HG03159 (cell line): Measurements from ENCODE around the gene N4BP2L2.
A peak's percentile ranks its signal among the peaks of the same experiment; 100 is the strongest.

Source experiments
- ATAC-seq: cut with Tn5 transposase; IDR thresholded peaks from one replicate; pipeline ENCODE4 v1.9.1; 2021; ENCODE audit warnings: mild to moderate bottlenecking, moderate library complexity; ENCODE audit not compliant: unreplicated experiment

Gene N4BP2L2

DNA sequence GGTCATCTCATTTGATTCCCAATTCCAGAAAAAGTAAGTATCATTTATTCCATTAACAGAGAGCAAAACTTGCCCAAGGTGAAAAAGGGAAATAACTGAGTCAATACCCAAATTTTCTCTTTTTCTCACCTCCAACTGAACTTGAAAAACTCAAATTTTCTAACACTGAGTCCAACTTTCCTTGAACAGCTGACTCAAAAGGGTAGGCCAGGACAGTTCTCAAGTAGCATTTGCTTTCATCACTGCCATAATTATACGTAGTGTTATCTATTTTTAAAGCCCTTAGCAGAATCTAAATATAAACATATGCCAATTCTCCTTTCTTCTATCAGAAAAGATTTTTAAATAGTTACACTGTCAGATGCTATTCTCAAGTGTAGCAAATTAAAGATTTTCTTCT, 3.5 kb downstream of the N4BP2L2 start:
- ATAC-seq = no peak

- peak; percentile 67 for ATAC-seq
Measured at GRCh38 chr13:32530841-32531253, 7.7 kb downstream of the N4BP2L2 start.

- ATAC-seq = no peak
Measured at GRCh38 chr13:32528358-32528757, 10.2 kb downstream of the N4BP2L2 start.

GRCh38 chr13:32527151-32527550, 11.4 kb downstream of the N4BP2L2 start:
- no peak for ATAC-seq

DNA sequence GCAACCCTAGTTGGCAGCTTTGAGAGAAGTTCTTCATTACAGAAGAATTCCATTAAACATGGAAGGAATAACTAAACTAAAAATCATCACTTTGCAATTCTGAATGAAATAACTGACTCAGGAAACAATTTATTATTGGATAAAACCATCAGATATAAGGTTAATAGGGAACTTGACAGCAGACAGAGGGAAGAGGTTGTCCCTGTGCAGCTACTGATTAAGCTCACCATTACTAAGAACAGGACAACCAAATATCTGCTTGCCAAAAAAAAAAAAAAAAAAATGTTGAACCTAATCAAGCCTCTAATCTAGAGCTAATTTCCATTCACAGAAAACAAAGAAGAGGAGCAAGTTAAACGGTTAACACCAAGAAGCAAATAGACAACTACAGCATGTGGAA, 12.8 kb downstream of the N4BP2L2 start:
- no peak for ATAC-seq

DNA sequence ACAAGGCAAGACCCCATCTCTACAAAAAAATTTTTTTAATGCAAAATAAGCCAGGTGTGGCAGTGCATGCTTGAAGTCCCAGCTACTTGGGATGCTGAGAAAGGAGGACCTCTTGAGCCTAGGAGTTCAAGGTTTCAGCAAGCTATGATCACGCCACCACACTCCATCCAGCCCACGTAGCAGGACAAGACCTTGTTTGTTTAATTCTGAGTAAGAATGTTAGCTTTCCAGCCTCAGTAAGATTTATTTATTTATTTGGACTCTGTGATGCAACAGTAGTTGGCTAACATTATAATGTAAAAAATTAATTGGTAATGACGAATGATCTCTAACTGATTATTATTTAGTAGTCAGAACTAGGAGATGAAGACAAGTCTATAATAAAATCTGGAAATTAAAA, 23.3 kb downstream of the N4BP2L2 start:
- ATAC-seq = no peak

GRCh38 chr13:32511482-32511881, 27.1 kb downstream of the N4BP2L2 start:
- no peak for ATAC-seq

GRCh38 chr13:32504876-32505275, 33.7 kb downstream of the N4BP2L2 start:
- no peak for ATAC-seq

DNA sequence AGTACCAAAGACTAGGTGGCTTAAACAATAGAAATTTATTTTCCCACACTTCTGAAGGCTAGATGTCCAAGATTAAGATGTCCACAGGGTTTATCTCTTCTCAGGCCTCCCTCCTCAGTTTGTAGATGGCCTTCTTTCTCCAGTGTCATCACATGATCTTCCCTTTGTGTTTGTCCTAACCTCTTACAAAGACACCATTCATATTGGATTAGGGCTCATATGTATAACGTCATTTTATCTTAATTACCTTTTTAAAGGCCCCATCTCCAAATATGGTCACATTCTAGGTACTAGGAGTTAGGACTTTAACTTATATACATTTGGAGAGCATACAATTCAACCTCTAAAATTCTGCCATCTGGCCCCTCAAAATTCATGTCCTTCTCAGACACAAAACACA, 34.3 kb downstream of the N4BP2L2 start:
- ATAC-seq = no peak

DNA sequence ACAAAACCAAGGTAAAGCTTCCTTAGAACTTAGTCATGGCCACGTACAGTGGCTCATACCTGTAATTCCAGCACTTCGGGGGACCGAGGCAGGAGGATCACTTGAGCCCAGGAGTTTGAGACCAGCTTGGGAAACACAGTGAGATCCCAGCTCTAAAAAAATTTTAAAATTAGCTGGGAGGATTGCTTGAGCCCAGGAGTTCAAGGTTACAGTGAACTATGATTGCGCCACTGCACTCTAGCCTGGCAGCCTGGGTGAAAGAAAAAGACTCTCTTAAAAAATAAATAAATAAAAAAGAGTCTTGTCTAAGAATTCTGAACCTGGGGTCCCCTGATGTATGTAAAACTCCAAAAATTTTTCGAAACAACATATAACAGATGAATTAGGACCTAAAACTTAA, 34.9 kb downstream of the N4BP2L2 start:
- ATAC-seq = no peak

DNA sequence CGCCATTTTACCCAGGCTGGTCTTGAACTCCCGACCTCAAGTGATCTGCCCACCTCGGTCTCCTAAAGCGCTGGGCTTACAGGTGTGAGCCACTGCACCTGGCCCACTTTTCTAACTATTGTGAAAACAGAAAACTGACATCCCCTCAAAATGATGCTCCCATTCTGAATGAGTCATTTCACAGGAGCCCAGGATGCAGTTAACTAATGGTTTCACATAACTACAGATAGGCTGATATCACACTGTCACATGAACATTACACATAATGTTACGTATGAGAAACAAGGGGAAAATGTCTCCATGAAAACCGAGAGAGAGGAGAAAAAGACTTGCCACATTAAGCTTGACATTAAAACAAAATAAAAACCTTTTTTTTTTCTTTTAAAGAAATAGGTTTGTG, 37.5 kb downstream of the N4BP2L2 start:
- ATAC-seq = no peak

DNA sequence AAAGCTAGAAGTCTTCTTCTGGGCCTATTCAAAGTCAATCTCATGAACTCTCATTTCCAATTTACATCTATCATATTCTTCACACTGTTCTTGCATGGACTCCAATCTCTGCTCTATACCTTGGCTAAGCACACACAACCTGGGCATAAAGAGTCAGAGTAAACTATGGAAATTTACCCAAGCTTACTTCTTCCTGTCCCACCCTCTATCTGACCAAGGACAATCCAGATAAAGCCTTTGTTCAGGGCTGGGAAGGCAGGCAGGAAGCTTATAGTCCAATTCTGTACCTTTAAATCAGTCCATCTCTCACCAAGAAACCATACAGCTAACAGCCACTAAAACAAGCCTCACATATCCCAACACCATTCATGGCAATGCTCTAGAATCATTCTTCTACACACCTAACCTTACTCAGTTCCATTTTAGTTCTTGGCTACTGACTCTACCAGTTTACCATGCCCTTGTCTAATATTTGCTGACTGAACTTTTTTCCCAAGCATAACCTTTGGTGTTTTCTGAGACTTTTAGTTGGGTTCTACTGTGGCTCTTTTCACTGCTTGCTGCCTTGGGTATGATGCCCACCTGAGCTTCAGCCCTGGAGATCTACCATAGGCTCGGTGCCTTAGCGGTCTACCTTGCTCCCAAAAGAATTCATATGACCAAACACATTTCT, 38.9 kb downstream of the N4BP2L2 start:
- no peak for ATAC-seq

DNA sequence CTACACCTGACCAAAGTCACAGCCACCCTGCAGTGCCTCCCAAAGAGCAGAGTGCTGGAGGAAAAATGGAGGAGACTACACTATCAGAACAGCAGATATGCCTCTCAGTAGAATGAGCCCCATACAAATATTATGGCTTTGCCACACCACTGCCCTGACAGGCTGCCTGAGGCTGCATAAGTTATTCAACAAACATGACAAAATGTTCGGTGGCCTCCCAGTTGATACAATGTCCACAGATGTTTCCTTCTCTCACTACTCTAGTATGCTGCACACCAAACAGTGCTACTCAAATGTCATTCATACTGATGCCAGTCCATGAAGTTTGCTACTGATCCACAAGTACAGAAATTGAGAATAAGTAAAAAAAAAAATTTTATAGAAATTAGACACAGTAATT, 41.0 kb downstream of the N4BP2L2 start:
- ATAC-seq = no peak

- no peak for ATAC-seq
Measured at GRCh38 chr13:32496599-32497160, 41.9 kb downstream of the N4BP2L2 start.

DNA sequence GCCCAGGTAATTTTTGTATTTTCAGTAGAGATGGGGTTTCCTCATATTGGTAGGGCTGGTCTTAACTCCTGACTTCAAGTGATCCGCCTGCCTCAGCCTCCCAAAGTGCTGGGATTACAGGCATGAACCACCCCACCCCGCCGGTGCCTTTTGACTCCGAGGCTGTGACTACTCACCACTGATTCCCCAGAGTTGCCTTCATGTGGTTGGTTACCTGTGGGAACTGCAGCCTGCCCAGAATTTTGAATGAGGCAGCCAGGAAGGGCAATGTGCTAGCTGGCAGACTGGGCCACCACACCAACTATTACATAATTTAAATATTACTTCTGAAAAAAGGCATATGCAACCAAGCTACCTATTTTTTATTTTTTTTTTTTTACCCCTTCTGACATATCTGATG, 42.8 kb downstream of the N4BP2L2 start:
- ATAC-seq = no peak

- no peak for ATAC-seq
Measured at GRCh38 chr13:32495429-32495828, 43.2 kb downstream of the N4BP2L2 start.

DNA sequence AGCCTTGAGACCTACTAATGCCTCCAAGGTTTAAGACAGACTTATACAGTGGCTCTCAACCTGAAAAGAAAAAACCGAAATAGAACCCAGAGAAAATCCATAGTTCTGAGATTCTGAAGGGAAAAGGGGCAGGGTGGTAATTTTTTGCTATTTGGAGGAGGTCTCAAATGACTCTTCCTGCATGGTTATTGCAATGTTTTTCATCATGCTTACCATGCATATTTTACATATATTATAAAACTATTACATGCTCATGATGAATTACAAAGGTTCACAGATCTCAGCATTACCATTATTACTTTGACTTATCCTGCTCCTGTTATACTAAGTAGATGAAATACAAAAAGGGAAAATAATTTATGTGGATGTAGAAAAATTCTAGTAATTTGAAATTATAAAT, 47.6 kb downstream of the N4BP2L2 start:
- no peak for ATAC-seq

GRCh38 chr13:32476892-32477291, 61.7 kb downstream of the N4BP2L2 start:
- ATAC-seq = no peak

GRCh38 chr13:32476021-32476731, 62.4 kb downstream of the N4BP2L2 start:
- no peak for ATAC-seq

DNA sequence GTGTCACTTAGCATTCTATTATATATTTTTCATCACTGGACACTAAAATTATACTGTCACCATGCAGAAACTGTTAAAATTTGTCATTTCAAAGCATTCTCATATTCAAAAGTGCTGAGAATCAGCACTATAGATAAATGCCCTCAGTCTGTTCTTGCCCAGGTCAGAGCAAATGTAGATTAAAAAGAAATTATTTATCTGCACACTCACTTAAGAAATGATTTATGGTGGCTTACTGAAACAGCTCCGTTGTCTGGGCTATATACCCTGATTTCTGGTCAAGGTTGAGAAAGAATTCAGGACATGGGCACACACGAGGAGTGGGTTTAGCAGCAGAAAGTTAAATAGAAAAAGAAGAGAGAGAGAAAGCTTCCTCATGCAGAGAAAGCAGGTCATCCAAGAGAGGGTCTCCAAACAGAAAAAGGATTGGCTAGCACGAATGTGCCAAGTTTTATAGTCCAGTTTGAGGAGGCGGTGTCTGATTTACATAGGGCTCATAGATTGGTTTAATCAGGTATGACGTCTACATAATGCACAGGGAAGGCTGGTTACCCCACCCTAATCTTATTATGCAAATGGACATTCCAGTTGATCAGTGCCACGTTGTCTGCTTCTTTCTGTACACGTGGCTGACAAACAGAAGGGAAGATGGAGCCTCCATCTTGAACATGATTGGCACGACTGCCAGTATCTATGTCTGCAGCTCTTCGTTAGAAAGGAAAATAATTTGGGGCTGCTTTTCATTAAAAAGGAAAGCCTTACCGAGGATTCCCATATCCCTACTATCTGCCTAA, 63.4 kb downstream of the N4BP2L2 start:
- ATAC-seq = no peak

DNA sequence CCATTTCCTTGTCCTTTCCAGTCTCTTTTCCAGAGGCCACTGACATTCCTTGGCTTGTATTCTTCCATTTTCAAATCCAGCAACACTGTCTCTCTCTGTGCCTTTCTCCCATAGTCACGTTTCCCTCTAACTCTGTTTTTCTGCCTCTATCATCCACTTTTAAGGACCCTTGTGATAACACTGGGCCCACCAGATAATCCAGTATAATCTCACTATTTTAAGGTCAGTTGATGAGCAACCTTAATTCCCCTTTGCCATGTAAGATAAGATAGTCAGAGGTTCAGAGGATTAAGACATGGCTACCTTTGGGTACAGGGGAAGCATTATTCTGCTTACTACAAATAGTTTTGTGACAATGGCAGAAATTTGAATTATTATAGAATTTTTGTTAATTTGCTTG, 64.9 kb downstream of the N4BP2L2 start:
- ATAC-seq = no peak

- no peak for ATAC-seq
Measured at GRCh38 chr13:32472194-32472621, 66.4 kb downstream of the N4BP2L2 start.
